HG02938 (cell line): Measurements from ENCODE around the gene SLC12A7.
"Not testable (repeated sequence)": the region's sequence is repeated elsewhere in the genome, so short reads cannot be mapped to it uniquely, and the experiment has no call there.

Experiments
- ATAC-seq: cut with Tn5 transposase; IDR thresholded peaks from one replicate; pipeline ENCODE4 v1.9.1; 2021; ENCODE audit warnings: mild to moderate bottlenecking, moderate library complexity; ENCODE audit not compliant: unreplicated experiment

SLC12A7 gene

DNA sequence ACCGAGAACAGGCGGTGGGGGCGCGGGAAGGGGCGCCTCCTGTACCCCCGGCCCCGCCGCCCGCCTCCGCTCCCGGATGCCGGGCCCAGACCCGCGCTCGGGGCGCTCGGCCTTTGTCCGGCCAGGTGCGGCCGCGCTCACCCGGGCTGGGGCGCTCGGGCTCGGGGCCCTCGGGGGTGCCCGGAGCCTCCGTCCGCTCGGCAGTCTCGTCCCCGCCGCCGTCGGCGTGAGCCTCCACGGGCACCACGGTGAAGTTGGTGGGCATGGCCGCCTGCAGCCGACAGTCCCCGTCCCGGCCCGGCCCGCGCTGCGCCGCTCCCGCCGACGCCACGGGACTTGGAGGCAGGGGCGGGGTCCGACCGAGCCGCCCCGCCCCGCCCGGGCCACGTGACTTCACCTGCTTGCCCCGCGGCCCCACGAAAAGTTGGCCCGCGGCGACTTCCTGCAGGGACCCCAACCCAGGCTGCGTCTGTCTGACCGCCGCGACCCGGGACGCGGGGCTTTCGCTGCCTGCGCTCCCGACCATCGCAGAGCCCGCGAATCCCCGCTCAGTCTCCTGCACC, at the start of gene SLC12A7:
TSS of gene SLC12A7 (minus strand) at position 337 of the 563 bp plus-strand sequence. CDS start at position 265, 72 bp downstream.
- peak; percentile 46 for ATAC-seq

DNA sequence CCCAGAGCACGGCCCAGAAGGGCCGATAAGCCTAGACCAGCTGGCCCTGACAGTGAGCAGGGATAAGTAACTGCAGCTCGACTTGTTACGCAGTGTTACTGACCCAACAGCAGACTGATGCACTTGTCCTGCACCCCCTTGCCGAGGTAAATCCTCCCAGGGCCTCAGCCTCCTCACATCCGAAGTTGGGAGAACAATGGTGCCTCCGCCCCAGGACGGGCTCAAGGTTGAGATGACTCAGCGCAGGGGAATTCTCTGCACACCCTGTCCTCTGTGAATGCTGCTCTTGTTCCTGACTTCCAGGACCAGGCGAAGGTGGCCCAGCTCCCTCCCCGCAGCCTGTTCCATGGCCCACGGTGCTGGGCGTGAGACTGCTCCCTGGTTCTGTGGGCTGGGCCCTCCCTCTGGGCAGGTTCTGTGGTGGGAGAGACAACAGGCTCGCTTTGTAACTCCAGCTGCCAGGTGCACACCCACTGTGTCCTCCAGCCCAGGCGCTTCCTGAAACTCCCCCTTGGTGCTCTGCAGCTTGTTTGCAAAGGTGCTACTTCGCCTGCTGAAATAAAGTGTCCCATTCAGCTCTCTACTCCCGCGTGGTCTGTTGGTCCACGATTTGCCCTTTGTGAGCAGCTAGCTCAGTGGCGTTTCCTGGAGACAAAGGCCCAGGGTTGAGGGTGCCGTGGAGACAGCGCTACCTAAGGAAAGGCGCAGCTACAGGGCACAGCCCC, 49.4 kb upstream of the SLC12A7 start:
- ATAC-seq: no peak

- ATAC-seq: no peak
These were observed 48.0 kb upstream of the SLC12A7 start for GRCh38 chr5:1159774-1160406.

GRCh38 chr5:1159341-1159675, 47.4 kb upstream of the SLC12A7 start:
- ATAC-seq: no peak

DNA sequence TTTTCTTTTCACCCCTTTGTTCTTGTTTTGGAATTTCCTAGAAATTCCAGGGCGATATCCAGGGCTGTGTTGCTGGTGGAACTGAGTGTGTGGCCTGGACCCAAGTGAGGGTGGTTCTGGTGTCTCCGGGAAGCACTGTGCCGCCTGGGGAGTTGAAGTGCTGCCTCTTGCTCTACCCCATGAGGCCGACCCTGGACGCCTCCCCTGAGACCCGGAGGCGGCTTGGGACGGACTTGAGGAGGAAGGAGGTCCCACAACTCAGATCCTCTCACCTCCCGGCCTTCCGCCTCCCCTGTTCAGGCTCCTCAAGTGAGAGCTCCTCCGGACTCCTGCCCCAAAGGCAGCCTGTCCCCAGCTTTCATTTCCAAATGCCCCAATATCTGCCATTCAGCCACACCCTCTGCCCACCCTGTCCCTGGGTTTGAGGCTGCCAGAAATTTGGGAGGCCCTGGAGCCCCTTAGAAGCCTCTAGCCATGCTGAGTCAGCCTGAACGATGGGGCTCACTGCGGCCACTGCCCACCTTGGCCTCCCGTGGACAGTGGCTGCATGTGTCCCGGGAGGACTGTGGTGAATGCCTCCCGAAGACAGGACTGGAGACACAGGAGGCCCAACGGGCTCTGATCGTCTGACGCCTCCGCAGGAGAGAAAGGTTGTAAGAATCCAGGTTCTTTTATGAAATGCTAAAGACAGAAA, 46.9 kb upstream of the SLC12A7 start:
- ATAC-seq: no peak

DNA sequence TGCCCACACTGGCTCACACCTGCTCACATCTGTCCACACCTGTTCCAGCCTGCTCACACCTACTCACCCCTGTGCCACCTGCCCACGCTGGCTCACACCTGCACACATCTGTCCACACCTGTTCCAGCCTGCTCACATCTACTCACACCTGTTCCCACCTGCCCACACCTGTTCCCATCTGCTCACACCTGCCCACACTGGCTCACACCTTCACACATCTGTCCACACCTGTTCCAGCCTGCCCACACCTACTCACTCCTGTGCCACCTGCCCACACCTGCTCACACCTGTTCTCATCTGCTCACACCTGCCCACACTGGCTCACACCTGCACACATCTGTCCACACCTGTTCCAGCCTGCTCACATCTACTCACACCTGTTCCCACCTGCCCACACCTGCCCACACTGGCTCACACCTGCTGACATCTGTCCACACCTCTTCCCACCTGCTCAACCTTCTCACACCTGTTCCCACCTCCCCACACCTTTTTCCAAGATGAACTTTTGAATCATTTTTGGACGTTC, 45.7 kb upstream of the SLC12A7 start:
- ATAC-seq: not testable (repeated sequence)

GRCh38 chr5:1156754-1157460, 45.0 kb upstream of the SLC12A7 start:
- no peak for ATAC-seq

GRCh38 chr5:1156033-1156753, 44.3 kb upstream of the SLC12A7 start:
- no peak for ATAC-seq

- no peak for ATAC-seq
These were observed 43.5 kb upstream of the SLC12A7 start for GRCh38 chr5:1155191-1156032.

GRCh38 chr5:1153428-1153827, 41.6 kb upstream of the SLC12A7 start:
- ATAC-seq: no peak

DNA sequence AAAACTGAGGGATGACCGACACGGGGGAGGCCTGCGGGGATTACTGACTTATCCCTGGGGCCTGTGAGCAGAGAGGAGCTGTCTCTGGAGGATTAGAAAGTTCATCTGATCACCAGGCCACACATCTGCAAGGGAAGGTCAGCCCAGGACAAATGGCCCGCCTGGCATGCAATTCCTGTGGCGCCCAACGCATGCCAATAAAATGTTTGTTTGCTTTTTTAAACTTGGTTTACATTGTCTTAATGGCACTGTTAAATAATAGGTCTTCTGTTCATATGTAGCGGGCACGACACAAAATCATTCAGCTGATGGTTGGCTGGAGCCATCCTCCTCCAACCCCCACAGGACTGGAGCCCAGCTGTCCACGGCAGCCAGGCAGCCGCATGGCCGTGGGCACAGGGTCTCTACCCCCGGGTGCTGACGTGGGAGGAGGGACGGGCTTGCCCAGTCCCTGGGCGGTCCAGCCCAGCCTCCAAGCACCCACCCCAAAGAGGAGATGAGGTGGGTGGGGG, 41.0 kb upstream of the SLC12A7 start:
- ATAC-seq: no peak

GRCh38 chr5:1152156-1152555, 40.3 kb upstream of the SLC12A7 start:
- no peak for ATAC-seq

GRCh38 chr5:1151316-1151715, 39.5 kb upstream of the SLC12A7 start:
- no peak for ATAC-seq

DNA sequence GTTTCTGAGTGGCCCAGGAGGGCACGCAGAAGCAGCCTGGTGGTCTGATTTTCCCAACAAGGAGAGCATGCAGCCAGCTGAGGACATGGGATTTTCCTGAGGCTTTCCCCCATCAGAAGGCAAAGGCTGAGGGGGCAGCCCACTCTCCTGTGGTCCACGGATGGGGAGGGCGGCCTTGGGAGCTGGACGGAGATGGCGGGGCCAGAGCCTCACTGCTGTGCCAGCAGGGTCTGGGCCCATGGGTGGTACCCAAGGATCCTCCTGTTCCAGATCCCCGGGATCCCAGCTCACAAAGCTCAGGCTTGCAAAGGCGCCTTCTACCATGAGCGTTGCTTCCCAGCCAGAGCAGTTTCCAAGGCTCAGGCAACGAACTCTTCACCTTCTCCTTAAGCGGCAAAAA, 39.0 kb upstream of the SLC12A7 start:
- ATAC-seq: no peak

DNA sequence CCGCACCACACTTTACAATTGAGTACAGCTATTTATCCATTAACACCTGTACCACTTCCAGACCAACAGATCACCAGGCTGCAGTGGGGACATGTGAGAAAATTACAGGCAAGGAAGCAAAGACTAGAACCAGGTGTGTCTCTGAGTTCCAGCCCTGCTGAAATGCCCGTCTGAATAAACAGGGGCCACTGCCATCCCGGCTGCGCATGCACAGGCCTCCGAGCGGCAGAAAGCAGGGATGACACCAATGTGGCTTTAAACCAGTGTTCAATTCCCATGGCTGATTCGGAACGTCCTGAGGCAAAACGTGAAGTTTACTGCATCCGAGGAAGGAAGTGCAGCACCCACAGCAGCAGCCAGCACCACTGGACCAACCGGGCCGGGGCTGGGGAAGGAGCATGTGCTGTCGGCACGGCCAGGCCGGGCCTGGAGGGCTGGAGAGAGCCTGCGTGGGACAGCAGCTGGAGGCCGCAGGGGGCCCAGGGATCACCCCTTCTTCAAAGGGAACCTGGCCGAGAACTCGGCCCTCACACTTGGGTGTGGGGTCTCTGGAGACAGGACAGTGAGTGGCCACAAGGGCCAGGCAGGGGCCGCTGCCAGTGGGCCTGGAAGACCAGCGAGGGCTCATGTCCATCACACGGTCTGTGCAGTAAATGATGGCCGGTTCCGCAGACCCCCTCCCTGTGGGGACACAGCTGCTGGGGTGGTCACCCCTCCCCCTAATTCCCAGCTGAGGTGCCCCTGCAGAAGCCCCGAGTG, 33.0 kb upstream of the SLC12A7 start:
- ATAC-seq: no peak

DNA sequence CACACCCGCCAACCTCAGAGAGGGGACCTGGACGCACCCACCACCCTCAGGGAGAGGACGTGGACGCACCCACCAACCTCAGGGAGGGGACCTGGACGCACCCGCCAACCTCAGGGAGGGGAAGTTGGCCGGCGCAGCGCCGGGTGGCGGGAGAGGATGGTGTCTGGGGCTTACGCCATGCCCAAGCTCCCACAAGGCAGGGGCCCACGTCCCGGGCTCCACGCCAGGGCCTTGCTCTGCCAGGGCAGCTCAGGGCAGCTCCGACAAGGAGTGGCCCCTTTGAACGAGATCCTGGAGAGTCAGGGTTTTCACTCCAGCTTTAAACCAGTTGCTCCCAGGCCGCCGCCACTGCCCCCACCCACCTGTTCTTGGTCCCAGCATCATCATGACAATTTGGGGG, 32.2 kb upstream of the SLC12A7 start:
- ATAC-seq: no peak

GRCh38 chr5:1143670-1143951, 31.7 kb upstream of the SLC12A7 start:
- ATAC-seq: no peak

- ATAC-seq: no peak
These were observed 31.2 kb upstream of the SLC12A7 start for GRCh38 chr5:1142886-1143669.
